ENCODE results near the gene TTLL5.

DNA sequence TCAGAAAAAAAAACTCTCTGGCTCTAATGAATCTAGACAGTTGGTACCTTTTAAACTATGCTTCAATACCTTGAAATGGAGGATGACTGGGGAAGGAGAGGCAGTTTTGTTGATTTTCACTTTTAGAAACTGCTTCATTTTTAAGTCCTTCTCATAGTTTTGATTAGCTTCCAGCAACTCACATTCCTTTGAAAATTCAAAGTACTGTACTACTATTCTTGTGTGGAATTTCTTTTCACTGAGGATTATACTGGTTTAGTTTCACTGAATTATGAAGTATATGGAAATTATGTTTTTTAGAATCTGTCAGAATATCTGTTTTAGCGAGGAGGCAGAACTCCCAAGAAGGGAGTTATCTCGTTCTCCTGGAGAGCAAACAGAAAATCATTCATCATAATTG is 204.5 kb downstream of the TTLL5 start:
- TF ChIP-seq FOXK2 (IDR thresholded peaks at IDR 0.05) (no peak), BHLHE40 (IDR thresholded peaks at IDR 0.05; ENCODE audit: borderline replicate concordance) (no peak)

All from HEK293T (cell line).